B cell (primary cell): ENCODE data around the gene SLC25A38. TPM values are rescaled to one million over a fixed set of nuclear protein-coding genes. Genes with fewer than 3 reads are reported as not detected.
"Not testable (repeated sequence)": the region's sequence is repeated elsewhere in the genome, so short reads cannot be mapped to it uniquely, and the experiment has no call there.

ENCODE experiments used
- ATAC-seq: fragments of 200-7000 bp; cut with Tn5 transposase; one replicate; pipeline ENCODE4 v1.10.0; 2021; ENCODE audit warnings: low read depth, mild to moderate bottlenecking, moderate number of reproducible peaks, moderate library complexity
- CTCF ChIA-PET: fragments of 350-600 bp; sonication (Branson Sonifier 250); formaldehyde crosslinking; loops from one replicate; lab custom pipeline; 2021; ENCODE audit warnings: antibody characterized with exemption, inconsistent platforms; lab: Charles Lee
- POLR2A ChIA-PET: fragments of 350-600 bp; sonication (Branson Sonifier 250); formaldehyde crosslinking; loops from one replicate; lab custom pipeline; 2021; ENCODE audit warnings: antibody characterized with exemption; lab: Charles Lee
- DNase-seq: peaks from one replicate; pipeline ENCODE4 v3.0.0; 2013
- H2AFZ ChIP-seq: 2 replicates; pipeline ENCODE4 v1.6.1; 2012; ENCODE audit warnings: mild to moderate bottlenecking, low read depth, low read length; ENCODE audit not compliant: insufficient read depth, poor library complexity, severe bottlenecking
- H3K27ac ChIP-seq, 2 donors: 1 replicate in 1 of 2; 2 replicates in 1 of 2; pipeline ENCODE4 v1.5.1; 2012 to 2013; ENCODE audit warnings: low read length in 2 of 2, mild to moderate bottlenecking in 2 of 2, moderate library complexity in 1 of 2
- H3K27me3 ChIP-seq, 4 experiments: fragments of 200-600 bp in 1 of 4; sonication (generic) in 1 of 4; replicated peaks in 1 of 4; 1 replicate in 2 of 4; 2 replicates in 2 of 4; pipeline versions ENCODE4 v1.6.1 to v1.7.0; 2013 to 2016; ENCODE audit warnings: low read length in 3 of 4, mild to moderate bottlenecking in 2 of 4, mixed read lengths in 1 of 4, moderate library complexity in 1 of 4; ENCODE audit not compliant: insufficient read depth in 4 of 4, control insufficient read depth in 3 of 4; ENCODE audit errors: control extremely low read depth in 1 of 4
- H3K36me3 ChIP-seq, 2 experiments: replicated peaks in 1 of 2; 1 replicate in 1 of 2; 2 replicates in 1 of 2; pipeline versions ENCODE4 v1.6.1 to v1.7.1; 2013; ENCODE audit warnings: low read length in 1 of 2; ENCODE audit not compliant: insufficient read depth in 2 of 2, control insufficient read depth in 1 of 2; ENCODE audit errors: control extremely low read depth in 1 of 2, extremely low read depth in 1 of 2
- H3K4me1 ChIP-seq, 2 donors: fragments of 200-600 bp in 1 of 2; sonication (generic) in 1 of 2; 1 replicate in 1 of 2; 2 replicates in 1 of 2; pipeline versions ENCODE4 v1.5.1 to v1.6.1; 2013 to 2017; ENCODE audit warnings: low read length in 2 of 2; ENCODE audit not compliant: control insufficient read depth in 2 of 2, insufficient read depth in 2 of 2
- H3K4me2 ChIP-seq: replicated peaks from 2 replicates; pipeline ENCODE3; 2012; ENCODE audit warnings: mild to moderate bottlenecking, low read depth, low read length; ENCODE audit not compliant: poor library complexity, severe bottlenecking
- H3K4me3 ChIP-seq, 5 experiments: fragments of 200-600 bp in 1 of 5; sonication (generic) in 1 of 5; 1 replicate in 3 of 5; 2 replicates in 2 of 5; pipeline versions ENCODE4 v1.5.1 to v1.7.0; 2011 to 2016; ENCODE audit warnings: low read length in 4 of 5, mild to moderate bottlenecking in 4 of 5, low read depth in 2 of 5, control low read depth in 1 of 5, moderate library complexity in 1 of 5; ENCODE audit not compliant: insufficient read depth in 1 of 5; ENCODE audit errors: control extremely low read depth in 1 of 5, extremely low read depth in 1 of 5
- H3K79me2 ChIP-seq: fragments of 200-600 bp; sonication (generic); one replicate; pipeline ENCODE4 v1.6.0; 2016; ENCODE audit warnings: low read length; ENCODE audit not compliant: control insufficient read depth, insufficient read depth
- H3K9ac ChIP-seq: fragments of 200-600 bp; sonication (generic); 2 replicates; pipeline ENCODE4 v1.6.1; 2017; ENCODE audit warnings: mild to moderate bottlenecking, low read length, moderate library complexity
- H3K9me3 ChIP-seq, 3 donors: one replicate each; pipeline versions ENCODE4 v1.6.1 to v1.7.1; 2013; ENCODE audit warnings: low read length in 2 of 3; ENCODE audit not compliant: control insufficient read depth in 2 of 3, insufficient read depth in 1 of 3; ENCODE audit errors: control extremely low read depth in 1 of 3
- H4K20me1 ChIP-seq: 2 replicates; pipeline ENCODE4 v1.6.0; 2012; ENCODE audit warnings: mild to moderate bottlenecking, low read length; ENCODE audit not compliant: insufficient read depth, control insufficient read depth, poor library complexity, severe bottlenecking
- H3K27ac Mint-ChIP-seq: one replicate; pipeline ENCODE4 v1.8.0; 2021; ENCODE audit warnings: mixed read lengths
- H3K27me3 Mint-ChIP-seq: one replicate; pipeline ENCODE4 v1.8.0; 2021; ENCODE audit warnings: mixed read lengths
- H3K4me1 Mint-ChIP-seq: one replicate; pipeline ENCODE4 v1.8.0; 2021; ENCODE audit warnings: mixed read lengths
- H3K4me3 Mint-ChIP-seq: one replicate; pipeline ENCODE4 v1.8.0; 2021; ENCODE audit warnings: mixed read lengths
- H3K9me3 Mint-ChIP-seq: one replicate; pipeline ENCODE4 v1.8.0; 2022; ENCODE audit warnings: mixed read lengths; ENCODE audit not compliant: insufficient read depth
- EZH2 ChIP-seq: IDR thresholded peaks from 2 replicates; pipeline ENCODE4 v1.6.1; 2012; ENCODE audit warnings: borderline replicate concordance, low read depth, mild to moderate bottlenecking, moderate library complexity, low read length; ENCODE audit not compliant: insufficient read depth, poor library complexity, severe bottlenecking
- WGBS: methylation state at CpG from one replicate; pipeline ENCODE4 v1.1.5; 2013; ENCODE audit warnings: missing lambda C conversion rate; ENCODE audit not compliant: insufficient coverage; 5-methylcytosine and 5-hydroxymethylcytosine counted together
- intact Hi-C: fragments of 100-400 bp; cut with micrococcal nuclease; formaldehyde crosslinking; loops from one replicate; pipeline ENCODE4 v1.10.0; 2022
- polyA plus RNA-seq: library from polyadenylated mRNA; depleted of rRNA; stranded (reverse); fragments of >200 nt; gene quantifications from 2 replicates; pipeline ENCODE4 v1.2.3, GENCODE V29; 2012
- total RNA-seq, 2 donors: library from RNA; stranded (reverse); fragments of 120-200 nt in 1 of 2; gene quantifications; 1 replicate in 1 of 2; 2 replicates in 1 of 2; pipeline versions ENCODE4 v1.2.3 to v1.2.4, GENCODE V29; 2013 to 2022
- TF ChIP-seq, protein P1 (sequence below): fragments of 200-600 bp; IDR thresholded peaks from one replicate; pipeline ENCODE4 v1.8.0; 2022; ENCODE audit warnings: antibody characterized with exemption, mild to moderate bottlenecking

Gene SLC25A38
- total and polyA plus RNA-seq, 2 donors (not counting 1 experiment from before 2014, with no cell fraction given): 45.5 to 53.0 TPM

DNA sequence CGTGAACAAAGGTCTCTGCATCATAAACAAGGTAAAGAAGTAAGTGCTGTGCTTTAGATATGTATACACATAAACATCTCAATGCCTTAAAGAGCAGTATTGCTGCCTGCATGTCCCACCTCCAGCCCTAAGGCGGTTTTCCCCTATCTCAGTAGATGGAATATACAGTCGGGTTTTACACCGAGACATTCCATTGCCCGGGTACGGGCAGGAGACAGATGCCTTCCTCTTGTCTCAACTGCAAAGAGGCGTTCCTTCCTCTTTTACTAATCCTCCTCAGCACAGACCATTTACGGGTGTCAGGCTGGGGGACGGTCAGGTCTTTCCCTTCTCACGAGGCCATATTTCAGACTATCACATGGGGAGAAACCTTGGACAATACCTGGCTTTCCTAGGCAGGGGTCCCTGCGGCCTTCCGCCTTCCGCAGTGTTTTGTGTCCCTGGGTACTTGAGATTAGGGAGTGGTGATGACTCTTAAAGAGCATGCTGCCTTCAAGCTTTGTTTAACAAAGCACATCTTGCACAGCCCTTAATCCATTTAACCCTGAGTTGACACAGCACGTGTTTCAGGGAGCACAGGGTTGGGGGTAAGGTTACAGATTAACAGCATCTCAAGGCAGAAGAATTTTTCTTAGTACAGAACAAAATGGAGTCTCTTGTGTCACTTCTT is 35.5 kb downstream of the SLC25A38 start:
- not testable (repeated sequence) for H3K27ac Mint-ChIP-seq

GRCh38 chr3:39419742-39420315 is 36.7 kb downstream of the SLC25A38 start:
- DNase-seq (no peak), ATAC-seq (no peak)
- TF ChIP-seq EZH2: no peak
- TF ChIP-seq, protein P1, sequence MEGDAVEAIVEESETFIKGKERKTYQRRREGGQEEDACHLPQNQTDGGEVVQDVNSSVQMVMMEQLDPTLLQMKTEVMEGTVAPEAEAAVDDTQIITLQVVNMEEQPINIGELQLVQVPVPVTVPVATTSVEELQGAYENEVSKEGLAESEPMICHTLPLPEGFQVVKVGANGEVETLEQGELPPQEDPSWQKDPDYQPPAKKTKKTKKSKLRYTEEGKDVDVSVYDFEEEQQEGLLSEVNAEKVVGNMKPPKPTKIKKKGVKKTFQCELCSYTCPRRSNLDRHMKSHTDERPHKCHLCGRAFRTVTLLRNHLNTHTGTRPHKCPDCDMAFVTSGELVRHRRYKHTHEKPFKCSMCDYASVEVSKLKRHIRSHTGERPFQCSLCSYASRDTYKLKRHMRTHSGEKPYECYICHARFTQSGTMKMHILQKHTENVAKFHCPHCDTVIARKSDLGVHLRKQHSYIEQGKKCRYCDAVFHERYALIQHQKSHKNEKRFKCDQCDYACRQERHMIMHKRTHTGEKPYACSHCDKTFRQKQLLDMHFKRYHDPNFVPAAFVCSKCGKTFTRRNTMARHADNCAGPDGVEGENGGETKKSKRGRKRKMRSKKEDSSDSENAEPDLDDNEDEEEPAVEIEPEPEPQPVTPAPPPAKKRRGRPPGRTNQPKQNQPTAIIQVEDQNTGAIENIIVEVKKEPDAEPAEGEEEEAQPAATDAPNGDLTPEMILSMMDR: no peak
- no peaks in the 10 kb centered on the region for H3K79me2 ChIP-seq
- H3K9me3 Mint-ChIP-seq: no peaks in the 10 kb centered on the region
- intact Hi-C loops: no loop called here
- peaks cover 1% of the 10 kb centered on the region in 2 experiments for H3K36me3 ChIP-seq
- POLR2A ChIA-PET: no interaction called here
- CTCF ChIA-PET: no interaction called here
- H3K9ac ChIP-seq: no peak overlapping the region
- no peaks in the 10 kb centered on the region for H3K4me1 ChIP-seq
- no peak overlapping the region for H3K27ac Mint-ChIP-seq
- no peak overlapping the region for H3K4me2 ChIP-seq
- no peak overlapping the region for H3K27ac ChIP-seq
- no peaks in the 10 kb centered on the region for H3K27me3 ChIP-seq
- peaks cover 12% of the 10 kb centered on the region for H3K4me1 Mint-ChIP-seq
- H3K4me3 Mint-ChIP-seq: no peak overlapping the region
- H3K4me3 ChIP-seq: no peak overlapping the region
- no peak overlapping the region for H2AFZ ChIP-seq
- H4K20me1 ChIP-seq: no peaks in the 10 kb centered on the region
- no peaks in the 10 kb centered on the region for H3K27me3 Mint-ChIP-seq
- 100% methylated on average over 2 of the region's 2 CpGs for WGBS
- no peaks in the 10 kb centered on the region for H3K9me3 ChIP-seq

More for the DNA sequence above, 35.5 kb downstream of the SLC25A38 start:
- no CpG with 5 or more reads among the region's 14 CpGs for WGBS
- H3K4me1 Mint-ChIP-seq: peaks cover 12% of the 10 kb centered on the region
- POLR2A ChIA-PET, H4K20me1 ChIP-seq, H3K79me2 ChIP-seq, ATAC-seq, H3K9me3 ChIP-seq, H3K4me2 ChIP-seq, intact Hi-C loops, CTCF ChIA-PET, DNase-seq, H3K4me3 ChIP-seq, H3K9me3 Mint-ChIP-seq, H2AFZ ChIP-seq, H3K4me3 Mint-ChIP-seq, H3K9ac ChIP-seq, H3K4me1 ChIP-seq, H3K27ac ChIP-seq, H3K27me3 ChIP-seq, H3K27me3 Mint-ChIP-seq: not testable (repeated sequence)
- peaks cover 1 to 12% of the 10 kb centered on the region in 2 experiments for H3K36me3 ChIP-seq
